Measurements from ENCODE around the gene GRK5. TPM values are rescaled to one million over a fixed set of nuclear protein-coding genes. Genes with fewer than 3 reads are reported as not detected.

GRK5 gene
- total and polyA plus RNA-seq, 3 experiments from 2014 or later, result 7.7 to 13.8 (median 13.6) TPM

- H3K27ac Mint-ChIP-seq, result no peak overlapping the region
- Histone ChIP-seq H3K4me3 (ENCODE audit: low read length) (no peak overlapping the region), H3K36me3 (ENCODE audit: insufficient read depth, low read length) (no peaks in the 10 kb centered on the region), H3K27me3 (ENCODE audit: insufficient read depth, low read length, poor library complexity, severe bottlenecking) (no peaks in the 10 kb centered on the region), H3K27ac (ENCODE audit: low read depth, low read length) (no peak overlapping the region), H3K4me1 (ENCODE audit: insufficient read depth, low read length) (no peaks in the 10 kb centered on the region), H3K9me3 (ENCODE audit: low read length) (peaks cover 6% of the 10 kb centered on the region)
- H3K4me3 Mint-ChIP-seq, result no peak overlapping the region
- H3K27me3 Mint-ChIP-seq, result no peaks in the 10 kb centered on the region
- DNase-seq, result no peak
- H3K9me3 Mint-ChIP-seq, result peaks cover 8 to 15% (median 11%) of the 10 kb centered on the region in 5 donors
- peaks cover 0 to 18% (median 8%) of the 10 kb centered on the region in 3 donors for H3K4me1 Mint-ChIP-seq
- ChIA-PET CTCF (no interaction called here), POLR2A (no interaction called here)
- peaks cover 9 to 17% (median 14%) of the 10 kb centered on the region in 3 donors for H3K36me3 Mint-ChIP-seq
Measured at GRCh38 chr10:119357412-119358151, 150.2 kb downstream of the GRK5 start.

GRCh38 chr10:119358152-119358512 lies 150.8 kb downstream of the GRK5 start:
- Histone ChIP-seq H3K36me3 (ENCODE audit: insufficient read depth, low read length) (no peaks in the 10 kb centered on the region), H3K27me3 (ENCODE audit: insufficient read depth, low read length, poor library complexity, severe bottlenecking) (no peaks in the 10 kb centered on the region), H3K4me3 (ENCODE audit: low read length) (no peak overlapping the region), H3K9me3 (ENCODE audit: low read length) (peaks cover 6% of the 10 kb centered on the region), H3K4me1 (ENCODE audit: insufficient read depth, low read length) (no peaks in the 10 kb centered on the region), H3K27ac (ENCODE audit: low read depth, low read length) (no peak overlapping the region)
- peaks cover 5 to 15% (median 11%) of the 10 kb centered on the region in 5 donors for H3K9me3 Mint-ChIP-seq
- ChIA-PET CTCF (no interaction called here), POLR2A (no interaction called here)
- peaks cover 0 to 18% (median 5%) of the 10 kb centered on the region in 3 donors for H3K4me1 Mint-ChIP-seq
- DNase-seq, result no peak
- H3K4me3 Mint-ChIP-seq, result no peak overlapping the region
- H3K36me3 Mint-ChIP-seq, result peaks cover 5 to 12% (median 10%) of the 10 kb centered on the region in 3 donors
- no peaks in the 10 kb centered on the region for H3K27me3 Mint-ChIP-seq
- no peak overlapping the region for H3K27ac Mint-ChIP-seq

GRCh38 chr10:119358567-119358966 lies 151.2 kb downstream of the GRK5 start:
- Mint-ChIP-seq H3K4me1 (peaks cover 0 to 18% (median 5%) of the 10 kb centered on the region in 3 donors), H3K36me3 (peaks cover 6 to 12% (median 10%) of the 10 kb centered on the region in 3 donors), H3K9me3 (peaks cover 5 to 15% (median 11%) of the 10 kb centered on the region in 5 donors), H3K4me3 (peak overlapping the region in 1 of 7 donors; percentile 54), H3K27ac (no peak overlapping the region), H3K27me3 (no peaks in the 10 kb centered on the region)
- H3K36me3 ChIP-seq (ENCODE audit: insufficient read depth, low read length), result no peaks in the 10 kb centered on the region
- peaks cover 6% of the 10 kb centered on the region for H3K9me3 ChIP-seq (ENCODE audit: low read length)
- no peak overlapping the region for H3K4me3 ChIP-seq (ENCODE audit: low read length)
- POLR2A ChIA-PET, result no interaction called here
- H3K4me1 ChIP-seq (ENCODE audit: insufficient read depth, low read length), result no peaks in the 10 kb centered on the region
- CTCF ChIA-PET, result no interaction called here
- H3K27ac ChIP-seq (ENCODE audit: low read depth, low read length), result no peak overlapping the region
- no peaks in the 10 kb centered on the region for H3K27me3 ChIP-seq (ENCODE audit: insufficient read depth, low read length, poor library complexity, severe bottlenecking)
- no peak for DNase-seq

GRCh38 chr10:119359025-119359424 lies 151.7 kb downstream of the GRK5 start:
- peaks cover 6% of the 10 kb centered on the region for H3K9me3 ChIP-seq (ENCODE audit: low read length)
- POLR2A ChIA-PET, result no interaction called here
- Mint-ChIP-seq H3K9me3 (peaks cover 5 to 15% (median 11%) of the 10 kb centered on the region in 5 donors), H3K36me3 (peaks cover 6 to 12% (median 10%) of the 10 kb centered on the region in 3 donors), H3K27ac (peak overlapping the region in 1 of 8 donors; percentile 63), H3K4me3 (peak overlapping the region in 1 of 7 donors; percentile 23), H3K4me1 (peaks cover 0 to 18% (median 5%) of the 10 kb centered on the region in 3 donors), H3K27me3 (no peaks in the 10 kb centered on the region)
- no peak overlapping the region for H3K4me3 ChIP-seq (ENCODE audit: low read length)
- CTCF ChIA-PET, result no interaction called here
- H3K36me3 ChIP-seq (ENCODE audit: insufficient read depth, low read length), result no peaks in the 10 kb centered on the region
- no peak overlapping the region for H3K27ac ChIP-seq (ENCODE audit: low read depth, low read length)
- no peaks in the 10 kb centered on the region for H3K4me1 ChIP-seq (ENCODE audit: insufficient read depth, low read length)
- DNase-seq, result peak in 1 of 5 donors; percentile 7
- H3K27me3 ChIP-seq (ENCODE audit: insufficient read depth, low read length, poor library complexity, severe bottlenecking), result no peaks in the 10 kb centered on the region

- no peak overlapping the region for H3K4me3 Mint-ChIP-seq
- peaks cover 5 to 13% (median 11%) of the 10 kb centered on the region in 5 donors for H3K9me3 Mint-ChIP-seq
- peaks cover 6 to 12% (median 12%) of the 10 kb centered on the region in 3 donors for H3K36me3 Mint-ChIP-seq
- H3K27ac ChIP-seq (ENCODE audit: low read depth, low read length), result no peak overlapping the region
- no peaks in the 10 kb centered on the region for H3K36me3 ChIP-seq (ENCODE audit: insufficient read depth, low read length)
- no peak overlapping the region for H3K4me3 ChIP-seq (ENCODE audit: low read length)
- H3K4me1 Mint-ChIP-seq, result peaks cover 0 to 18% (median 5%) of the 10 kb centered on the region in 3 donors
- no peaks in the 10 kb centered on the region for H3K27me3 Mint-ChIP-seq
- H3K9me3 ChIP-seq (ENCODE audit: low read length), result peaks cover 6% of the 10 kb centered on the region
- H3K27ac Mint-ChIP-seq, result peak overlapping the region in 3 of 8 donors; percentile 21 to 78 (median 73)
- peak in 1 of 5 donors; percentile 41 for DNase-seq
- no peaks in the 10 kb centered on the region for H3K4me1 ChIP-seq (ENCODE audit: insufficient read depth, low read length)
- no peaks in the 10 kb centered on the region for H3K27me3 ChIP-seq (ENCODE audit: insufficient read depth, low read length, poor library complexity, severe bottlenecking)
- ChIA-PET POLR2A (no interaction called here), CTCF (interaction anchor here (0.7 kb wide), 1 partner anchor 29 kb away, joined by 3 read pairs; no protein-coding TSS in a partner anchor)
Measured at GRCh38 chr10:119360181-119360921, 153.0 kb downstream of the GRK5 start.

GRCh38 chr10:119361037-119361436 lies 153.7 kb downstream of the GRK5 start:
- CTCF ChIA-PET, result interaction anchor here (0.7 kb wide), 1 partner anchor 29 kb away, joined by 3 read pairs; no protein-coding TSS in a partner anchor
- H3K27ac ChIP-seq (ENCODE audit: low read depth, low read length), result no peak overlapping the region
- no peak for DNase-seq
- peaks cover 7 to 12% (median 9%) of the 10 kb centered on the region in 3 donors for H3K36me3 Mint-ChIP-seq
- H3K4me3 Mint-ChIP-seq, result no peak overlapping the region
- no peaks in the 10 kb centered on the region for H3K4me1 ChIP-seq (ENCODE audit: insufficient read depth, low read length)
- H3K4me3 ChIP-seq (ENCODE audit: low read length), result no peak overlapping the region
- no peaks in the 10 kb centered on the region for H3K27me3 ChIP-seq (ENCODE audit: insufficient read depth, low read length, poor library complexity, severe bottlenecking)
- peaks cover 2 to 7% (median 7%) of the 10 kb centered on the region in 5 donors for H3K9me3 Mint-ChIP-seq
- POLR2A ChIA-PET, result no interaction called here
- H3K27me3 Mint-ChIP-seq, result no peaks in the 10 kb centered on the region
- H3K9me3 ChIP-seq (ENCODE audit: low read length), result peaks cover 3% of the 10 kb centered on the region
- no peaks in the 10 kb centered on the region for H3K36me3 ChIP-seq (ENCODE audit: insufficient read depth, low read length)
- H3K27ac Mint-ChIP-seq, result no peak overlapping the region
- peaks cover 0 to 18% (median 5%) of the 10 kb centered on the region in 3 donors for H3K4me1 Mint-ChIP-seq

GRCh38 chr10:119362122-119362521 lies 154.8 kb downstream of the GRK5 start:
- H3K9me3 Mint-ChIP-seq, result no peaks in the 10 kb centered on the region
- H3K27ac ChIP-seq (ENCODE audit: low read depth, low read length), result no peak overlapping the region
- H3K4me3 ChIP-seq (ENCODE audit: low read length), result no peak overlapping the region
- ChIA-PET POLR2A (no interaction called here), CTCF (no interaction called here)
- DNase-seq, result no peak
- H3K27me3 ChIP-seq (ENCODE audit: insufficient read depth, low read length, poor library complexity, severe bottlenecking), result no peaks in the 10 kb centered on the region
- peak overlapping the region in 3 of 8 donors; percentile 7 to 74 (median 64) for H3K27ac Mint-ChIP-seq
- H3K4me1 Mint-ChIP-seq, result peaks cover 0 to 18% (median 5%) of the 10 kb centered on the region in 3 donors
- no peaks in the 10 kb centered on the region for H3K27me3 Mint-ChIP-seq
- H3K9me3 ChIP-seq (ENCODE audit: low read length), result no peaks in the 10 kb centered on the region
- H3K36me3 Mint-ChIP-seq, result peaks cover 0 to 11% (median 8%) of the 10 kb centered on the region in 3 donors
- H3K4me1 ChIP-seq (ENCODE audit: insufficient read depth, low read length), result no peaks in the 10 kb centered on the region
- no peaks in the 10 kb centered on the region for H3K36me3 ChIP-seq (ENCODE audit: insufficient read depth, low read length)
- H3K4me3 Mint-ChIP-seq, result no peak overlapping the region

Measured in CD8-positive, alpha-beta memory T cell (primary cell).